Vagina (tissue), 2 donors: ENCODE measurements around the gene MYPN.

Experiments used
- POLR2A ChIP-seq, 2 donors: fragments of 450-650 bp; IDR thresholded peaks; one replicate each; pipeline ENCODE4 v1.6.1; 2017; ENCODE audit warnings: antibody characterized with exemption in 2 of 2, mild to moderate bottlenecking in 2 of 2, moderate library complexity in 2 of 2
- POLR2AphosphoS5 ChIP-seq, 2 donors: sonication (generic); formaldehyde crosslinking; IDR thresholded peaks; one replicate each; pipeline ENCODE4 v1.9.0; 2017; ENCODE audit warnings: antibody characterized with exemption in 2 of 2, mild to moderate bottlenecking in 2 of 2, low read depth in 1 of 2; ENCODE audit not compliant: insufficient read depth in 1 of 2
- TF ChIP-seq, protein P1 (sequence below), 3 experiments: fragments of 450-650 bp in 2 of 3; fragments of 200-600 bp in 1 of 3; sonication (generic) in 1 of 3; IDR thresholded peaks; one replicate each; pipeline ENCODE4 v1.5.1; 2017 to 2019; ENCODE audit warnings: antibody characterized with exemption in 3 of 3, mild to moderate bottlenecking in 2 of 3, moderate library complexity in 2 of 3

GRCh38 chr10:68135362-68135761 lies 26.1 kb downstream of the MYPN start:
- TF ChIP-seq, protein P1, sequence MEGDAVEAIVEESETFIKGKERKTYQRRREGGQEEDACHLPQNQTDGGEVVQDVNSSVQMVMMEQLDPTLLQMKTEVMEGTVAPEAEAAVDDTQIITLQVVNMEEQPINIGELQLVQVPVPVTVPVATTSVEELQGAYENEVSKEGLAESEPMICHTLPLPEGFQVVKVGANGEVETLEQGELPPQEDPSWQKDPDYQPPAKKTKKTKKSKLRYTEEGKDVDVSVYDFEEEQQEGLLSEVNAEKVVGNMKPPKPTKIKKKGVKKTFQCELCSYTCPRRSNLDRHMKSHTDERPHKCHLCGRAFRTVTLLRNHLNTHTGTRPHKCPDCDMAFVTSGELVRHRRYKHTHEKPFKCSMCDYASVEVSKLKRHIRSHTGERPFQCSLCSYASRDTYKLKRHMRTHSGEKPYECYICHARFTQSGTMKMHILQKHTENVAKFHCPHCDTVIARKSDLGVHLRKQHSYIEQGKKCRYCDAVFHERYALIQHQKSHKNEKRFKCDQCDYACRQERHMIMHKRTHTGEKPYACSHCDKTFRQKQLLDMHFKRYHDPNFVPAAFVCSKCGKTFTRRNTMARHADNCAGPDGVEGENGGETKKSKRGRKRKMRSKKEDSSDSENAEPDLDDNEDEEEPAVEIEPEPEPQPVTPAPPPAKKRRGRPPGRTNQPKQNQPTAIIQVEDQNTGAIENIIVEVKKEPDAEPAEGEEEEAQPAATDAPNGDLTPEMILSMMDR (IDR thresholded peaks at IDR 0.05) = no peak
- TF ChIP-seq POLR2A (IDR thresholded peaks at IDR 0.05) = no peak
- no peak for TF ChIP-seq POLR2AphosphoS5 (IDR thresholded peaks at IDR 0.05; ENCODE audit: insufficient read depth in 1 of 2, low read depth in 1 of 2)
